ENCODE data around the gene RNF25. TPM values are rescaled to one million over a fixed set of nuclear protein-coding genes. Genes with fewer than 3 reads are reported as not detected.
A peak's percentile ranks its signal among the peaks of the same experiment; 100 is the strongest.

RNF25 gene
- total RNA-seq, 1 donor from 2014 or later: 44.7 TPM

GRCh38 chr2:218648088-218648786 lies 23.6 kb downstream of the RNF25 start:
- H3K79me2 ChIP-seq (ENCODE audit: insufficient read depth, low read length): peaks cover 22% of the 10 kb centered on the region
- no peak overlapping the region for H3K27ac ChIP-seq (ENCODE audit: low read depth, low read length)
- H3K9ac ChIP-seq (ENCODE audit: low read length): peak overlapping the region; percentile 23
- Mint-ChIP-seq H3K9me3 (ENCODE audit: unreplicated experiment) (no peaks in the 10 kb centered on the region), H3K4me3 (ENCODE audit: unreplicated experiment) (no peak overlapping the region), H3K27me3 (ENCODE audit: low read depth, unreplicated experiment) (no peaks in the 10 kb centered on the region), H3K4me1 (ENCODE audit: low read depth, unreplicated experiment) (no peaks in the 10 kb centered on the region), H3K27ac (ENCODE audit: unreplicated experiment) (no peak overlapping the region), H3K36me3 (ENCODE audit: low read depth, unreplicated experiment) (peaks cover 18% of the 10 kb centered on the region)
- H3K4me2 ChIP-seq (ENCODE audit: low read length): no peak overlapping the region
- no peaks in the 10 kb centered on the region for H3K9me3 ChIP-seq (ENCODE audit: insufficient read depth, low read depth, low read length)
- peaks cover 25% of the 10 kb centered on the region for H4K20me1 ChIP-seq (ENCODE audit: insufficient read depth, low read length)
- H3K4me1 ChIP-seq (ENCODE audit: insufficient read depth, low read length): peaks cover 8% of the 10 kb centered on the region
- H3K27me3 ChIP-seq (ENCODE audit: insufficient read depth, low read length): no peaks in the 10 kb centered on the region
- peak; percentile 52 for FAIRE-seq
- H3K36me3 ChIP-seq (ENCODE audit: insufficient read depth, low read length): peaks cover 58% of the 10 kb centered on the region
- peak; percentile 41 for DNase-seq (ENCODE audit: low read depth)
- peak; percentile 93 for TF ChIP-seq CTCF (IDR thresholded peaks at IDR 0.05; ENCODE audit: insufficient read depth, low read depth, low read length)
- no peak for TF ChIP-seq EZH2 (IDR thresholded peaks at IDR 0.05; ENCODE audit: insufficient read depth, low read length)
- H3K4me3 ChIP-seq (ENCODE audit: insufficient read depth, low read depth, low read length): no peak overlapping the region
- H2AFZ ChIP-seq (ENCODE audit: low read depth, low read length): no peak overlapping the region

- Mint-ChIP-seq H3K27me3 (ENCODE audit: low read depth, unreplicated experiment) (no peaks in the 10 kb centered on the region), H3K9me3 (ENCODE audit: unreplicated experiment) (no peaks in the 10 kb centered on the region), H3K27ac (ENCODE audit: unreplicated experiment) (peak overlapping the region; percentile 69), H3K4me3 (ENCODE audit: unreplicated experiment) (no peak overlapping the region), H3K36me3 (ENCODE audit: low read depth, unreplicated experiment) (peaks cover 19% of the 10 kb centered on the region), H3K4me1 (ENCODE audit: low read depth, unreplicated experiment) (no peaks in the 10 kb centered on the region)
- DNase-seq (ENCODE audit: low read depth) (peak; percentile 38), FAIRE-seq (no peak)
- Histone ChIP-seq H2AFZ (ENCODE audit: low read depth, low read length) (no peak overlapping the region), H3K4me3 (ENCODE audit: insufficient read depth, low read depth, low read length) (no peak overlapping the region), H3K4me1 (ENCODE audit: insufficient read depth, low read length) (peaks cover 8% of the 10 kb centered on the region), H3K9ac (ENCODE audit: low read length) (peak overlapping the region; percentile 58), H3K4me2 (ENCODE audit: low read length) (no peak overlapping the region), H4K20me1 (ENCODE audit: insufficient read depth, low read length) (peaks cover 18% of the 10 kb centered on the region), H3K27ac (ENCODE audit: low read depth, low read length) (peak overlapping the region; percentile 69), H3K27me3 (ENCODE audit: insufficient read depth, low read length) (no peaks in the 10 kb centered on the region), H3K36me3 (ENCODE audit: insufficient read depth, low read length) (peaks cover 58% of the 10 kb centered on the region), H3K9me3 (ENCODE audit: insufficient read depth, low read depth, low read length) (no peaks in the 10 kb centered on the region), H3K79me2 (ENCODE audit: insufficient read depth, low read length) (peaks cover 25% of the 10 kb centered on the region)
- TF ChIP-seq EZH2 (IDR thresholded peaks at IDR 0.05; ENCODE audit: insufficient read depth, low read length) (no peak), CTCF (IDR thresholded peaks at IDR 0.05; ENCODE audit: insufficient read depth, low read depth, low read length) (no peak)
These were observed 26.7 kb downstream of the RNF25 start for GRCh38 chr2:218645126-218645525.

GRCh38 chr2:218644721-218645120 lies 27.1 kb downstream of the RNF25 start:
- Histone ChIP-seq H3K4me2 (ENCODE audit: low read length) (no peak overlapping the region), H2AFZ (ENCODE audit: low read depth, low read length) (no peak overlapping the region), H3K4me1 (ENCODE audit: insufficient read depth, low read length) (peaks cover 8% of the 10 kb centered on the region), H3K36me3 (ENCODE audit: insufficient read depth, low read length) (peaks cover 56% of the 10 kb centered on the region), H3K27ac (ENCODE audit: low read depth, low read length) (peak overlapping the region; percentile 69), H3K79me2 (ENCODE audit: insufficient read depth, low read length) (peaks cover 25% of the 10 kb centered on the region), H4K20me1 (ENCODE audit: insufficient read depth, low read length) (peaks cover 19% of the 10 kb centered on the region), H3K9me3 (ENCODE audit: insufficient read depth, low read depth, low read length) (no peaks in the 10 kb centered on the region), H3K9ac (ENCODE audit: low read length) (peak overlapping the region; percentile 58), H3K4me3 (ENCODE audit: insufficient read depth, low read depth, low read length) (no peak overlapping the region), H3K27me3 (ENCODE audit: insufficient read depth, low read length) (no peaks in the 10 kb centered on the region)
- FAIRE-seq: no peak
- Mint-ChIP-seq H3K9me3 (ENCODE audit: unreplicated experiment) (no peaks in the 10 kb centered on the region), H3K4me3 (ENCODE audit: unreplicated experiment) (no peak overlapping the region), H3K36me3 (ENCODE audit: low read depth, unreplicated experiment) (peaks cover 19% of the 10 kb centered on the region), H3K27ac (ENCODE audit: unreplicated experiment) (peak overlapping the region; percentile 3), H3K4me1 (ENCODE audit: low read depth, unreplicated experiment) (no peaks in the 10 kb centered on the region), H3K27me3 (ENCODE audit: low read depth, unreplicated experiment) (no peaks in the 10 kb centered on the region)
- no peak for DNase-seq (ENCODE audit: low read depth)
- TF ChIP-seq EZH2 (IDR thresholded peaks at IDR 0.05; ENCODE audit: insufficient read depth, low read length): no peak
- no peak for TF ChIP-seq CTCF (IDR thresholded peaks at IDR 0.05; ENCODE audit: insufficient read depth, low read depth, low read length)
